Keratinocyte (primary cell): Measurements from ENCODE around the gene SOCS4. TPM values are rescaled to one million over a fixed set of nuclear protein-coding genes. Genes with fewer than 3 reads are reported as not detected.
"Not testable (repeated sequence)": the region's sequence is repeated elsewhere in the genome, so short reads cannot be mapped to it uniquely, and the experiment has no call there.

ENCODE experiments used
- DNase-seq: peaks from one replicate; pipeline ENCODE4 v3.0.0-alpha.2; 2011; ENCODE audit warnings: low read depth, missing footprints, low spot score
- FAIRE-seq: peaks from 2 replicates; lab custom pipeline; 2011; peaks lifted over from hg19 to GRCh38; lab: Jason Lieb, UNC
- H2AFZ ChIP-seq: 2 replicates; pipeline ENCODE4 v1.6.0; 2012; ENCODE audit warnings: low read length, control low read depth, inconsistent platforms; ENCODE audit not compliant: control insufficient read depth
- H3K27ac ChIP-seq: 2 replicates; pipeline ENCODE4 v1.5.1; 2011; ENCODE audit warnings: low read length; ENCODE audit not compliant: control insufficient read depth, insufficient read depth
- H3K27me3 ChIP-seq: 3 replicates; pipeline ENCODE4 v1.6.0; 2011; ENCODE audit warnings: low read length; ENCODE audit not compliant: control insufficient read depth, insufficient read depth; ENCODE audit errors: extremely low read depth
- H3K36me3 ChIP-seq, 2 experiments: 2 replicates in 1 of 2; 3 replicates in 1 of 2; pipeline ENCODE4 v1.5.1; 2011; ENCODE audit warnings: low read length in 2 of 2, mild to moderate bottlenecking in 1 of 2; ENCODE audit not compliant: control insufficient read depth in 2 of 2, insufficient read depth in 2 of 2; ENCODE audit errors: extremely low read depth in 1 of 2
- H3K4me1 ChIP-seq: 3 replicates; pipeline ENCODE4 v1.5.1; 2011; ENCODE audit warnings: low read length; ENCODE audit not compliant: control insufficient read depth, insufficient read depth; ENCODE audit errors: extremely low read depth
- H3K4me2 ChIP-seq: 3 replicates; pipeline ENCODE4 v1.6.0; 2011; ENCODE audit warnings: low read depth, low read length; ENCODE audit not compliant: control insufficient read depth, insufficient read depth; ENCODE audit errors: extremely low read depth
- H3K4me3 ChIP-seq, 3 experiments: fragments of 200-600 bp in 1 of 3; sonication (generic) in 1 of 3; 2 replicates in 2 of 3; 3 replicates in 1 of 3; pipeline ENCODE4 v1.5.1; 2011 to 2016; ENCODE audit warnings: low read length in 3 of 3, mild to moderate bottlenecking in 3 of 3, control low read depth in 2 of 3, inconsistent platforms in 1 of 3, low read depth in 1 of 3, mixed read lengths in 1 of 3, mixed run types in 1 of 3, moderate library complexity in 1 of 3; ENCODE audit not compliant: control insufficient read depth in 2 of 3, insufficient read depth in 2 of 3; ENCODE audit errors: extremely low read depth in 1 of 3
- H3K79me2 ChIP-seq: 2 replicates; pipeline ENCODE4 v1.6.0; 2012; ENCODE audit warnings: low read length; ENCODE audit not compliant: control insufficient read depth, insufficient read depth
- H3K9ac ChIP-seq: 3 replicates; pipeline ENCODE4 v1.6.0; 2011; ENCODE audit warnings: low read length; ENCODE audit not compliant: control insufficient read depth, insufficient read depth; ENCODE audit errors: extremely low read depth
- H3K9me1 ChIP-seq: 3 replicates; pipeline ENCODE4 v1.6.0; 2011; ENCODE audit warnings: low read length; ENCODE audit not compliant: control insufficient read depth, insufficient read depth; ENCODE audit errors: extremely low read depth
- H3K9me3 ChIP-seq: 2 replicates; pipeline ENCODE4 v1.5.1; 2012; ENCODE audit warnings: low read depth, low read length; ENCODE audit not compliant: control insufficient read depth
- H4K20me1 ChIP-seq: 3 replicates; pipeline ENCODE4 v1.6.0; 2011; ENCODE audit warnings: low read length; ENCODE audit not compliant: control insufficient read depth, insufficient read depth; ENCODE audit errors: extremely low read depth
- EZH2 ChIP-seq: IDR thresholded peaks from one replicate; pipeline ENCODE4 v1.6.1; 2012; ENCODE audit warnings: inconsistent platforms, mild to moderate bottlenecking, low read length, moderate library complexity
- dilution Hi-C: fragments of 300-500 bp; cut with MboI; formaldehyde crosslinking; loops from one replicate; pipeline ENCODE4 v1.7.0; 2020; ENCODE audit warnings: low sequenced_read_pairs; ENCODE audit not compliant: extremely low pct_ligation_motif_present
- polyA plus RNA-seq, 5 experiments: library from polyadenylated mRNA; depleted of rRNA in 3 of 5; stranded (reverse) in 3 of 5; stranded (forward) in 1 of 5; unstranded in 1 of 5; fragments of >200 nt; gene quantifications; 1 replicate in 1 of 5; 2 replicates in 3 of 5; 3 replicates in 1 of 5; pipeline versions ENCODE4 v1.2.1 to v1.2.3, GENCODE V29; 2011 to 2012; ENCODE audit warnings: missing spikeins in 2 of 5, low read depth in 1 of 5, low replicate concordance in 1 of 5
- TF ChIP-seq, protein P1 (sequence below), 3 experiments: IDR thresholded peaks in 1 of 3; conservative IDR thresholded peaks in 1 of 3; optimal IDR thresholded peaks in 1 of 3; 2 replicates in 2 of 3; 3 replicates in 1 of 3; pipeline versions ENCODE3 to v1.5.1; 2011; ENCODE audit warnings: low read length in 3 of 3, mild to moderate bottlenecking in 3 of 3, moderate library complexity in 2 of 3, control low read depth in 1 of 3, inconsistent platforms in 1 of 3; ENCODE audit not compliant: insufficient read depth in 2 of 3; ENCODE audit errors: extremely low read depth in 1 of 3

Gene SOCS4
- polyA plus RNA-seq, 1 donor (not counting 4 experiments of a cell fraction or from before 2014, with no cell fraction given): 14.1 TPM

DNA sequence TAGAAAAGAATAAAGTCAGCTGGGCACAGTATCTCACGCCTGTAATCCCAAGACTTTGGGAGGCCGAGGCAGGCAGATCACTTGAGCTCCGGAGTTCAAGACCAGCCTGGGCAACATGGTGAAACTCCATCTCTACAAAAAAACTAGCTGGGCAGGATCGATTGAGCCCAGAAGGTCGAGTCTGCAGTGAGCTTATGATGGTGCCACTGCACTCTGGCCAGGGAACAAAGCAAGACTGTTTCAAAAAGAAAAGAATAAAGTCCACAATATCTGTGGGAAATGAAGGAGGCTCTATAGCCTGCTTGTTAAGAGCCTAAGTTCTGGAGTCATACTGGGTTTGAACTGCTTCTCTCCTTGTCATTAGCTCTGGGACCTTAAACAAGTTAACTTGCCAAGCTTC, 32.3 kb downstream of the SOCS4 start:
- Histone ChIP-seq H4K20me1 (peaks cover 14% of the 10 kb centered on the region), H3K9ac (no peak overlapping the region), H3K36me3 (peaks cover 6 to 37% of the 10 kb centered on the region in 2 experiments), H2AFZ (no peak overlapping the region), H3K4me1 (no peaks in the 10 kb centered on the region), H3K4me3 (no peak overlapping the region), H3K9me3 (no peaks in the 10 kb centered on the region), H3K27me3 (no peaks in the 10 kb centered on the region), H3K27ac (no peak overlapping the region), H3K79me2 (peaks cover 87% of the 10 kb centered on the region), H3K4me2 (no peak overlapping the region), H3K9me1 (no peaks in the 10 kb centered on the region)
- dilution Hi-C loops: no loop called here
- TF ChIP-seq, protein P1, sequence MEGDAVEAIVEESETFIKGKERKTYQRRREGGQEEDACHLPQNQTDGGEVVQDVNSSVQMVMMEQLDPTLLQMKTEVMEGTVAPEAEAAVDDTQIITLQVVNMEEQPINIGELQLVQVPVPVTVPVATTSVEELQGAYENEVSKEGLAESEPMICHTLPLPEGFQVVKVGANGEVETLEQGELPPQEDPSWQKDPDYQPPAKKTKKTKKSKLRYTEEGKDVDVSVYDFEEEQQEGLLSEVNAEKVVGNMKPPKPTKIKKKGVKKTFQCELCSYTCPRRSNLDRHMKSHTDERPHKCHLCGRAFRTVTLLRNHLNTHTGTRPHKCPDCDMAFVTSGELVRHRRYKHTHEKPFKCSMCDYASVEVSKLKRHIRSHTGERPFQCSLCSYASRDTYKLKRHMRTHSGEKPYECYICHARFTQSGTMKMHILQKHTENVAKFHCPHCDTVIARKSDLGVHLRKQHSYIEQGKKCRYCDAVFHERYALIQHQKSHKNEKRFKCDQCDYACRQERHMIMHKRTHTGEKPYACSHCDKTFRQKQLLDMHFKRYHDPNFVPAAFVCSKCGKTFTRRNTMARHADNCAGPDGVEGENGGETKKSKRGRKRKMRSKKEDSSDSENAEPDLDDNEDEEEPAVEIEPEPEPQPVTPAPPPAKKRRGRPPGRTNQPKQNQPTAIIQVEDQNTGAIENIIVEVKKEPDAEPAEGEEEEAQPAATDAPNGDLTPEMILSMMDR (optimal IDR thresholded peaks at IDR 0.05 in 1 of 3, IDR thresholded peaks at IDR 0.05 in 1 of 3, conservative IDR thresholded peaks at IDR 0.05 in 1 of 3; ENCODE audit: extremely low read depth in 1 of 3, insufficient read depth in 2 of 3, low read length in 3 of 3): no peak
- no peak for TF ChIP-seq EZH2
- FAIRE-seq: no peak
- no peak for DNase-seq

DNA sequence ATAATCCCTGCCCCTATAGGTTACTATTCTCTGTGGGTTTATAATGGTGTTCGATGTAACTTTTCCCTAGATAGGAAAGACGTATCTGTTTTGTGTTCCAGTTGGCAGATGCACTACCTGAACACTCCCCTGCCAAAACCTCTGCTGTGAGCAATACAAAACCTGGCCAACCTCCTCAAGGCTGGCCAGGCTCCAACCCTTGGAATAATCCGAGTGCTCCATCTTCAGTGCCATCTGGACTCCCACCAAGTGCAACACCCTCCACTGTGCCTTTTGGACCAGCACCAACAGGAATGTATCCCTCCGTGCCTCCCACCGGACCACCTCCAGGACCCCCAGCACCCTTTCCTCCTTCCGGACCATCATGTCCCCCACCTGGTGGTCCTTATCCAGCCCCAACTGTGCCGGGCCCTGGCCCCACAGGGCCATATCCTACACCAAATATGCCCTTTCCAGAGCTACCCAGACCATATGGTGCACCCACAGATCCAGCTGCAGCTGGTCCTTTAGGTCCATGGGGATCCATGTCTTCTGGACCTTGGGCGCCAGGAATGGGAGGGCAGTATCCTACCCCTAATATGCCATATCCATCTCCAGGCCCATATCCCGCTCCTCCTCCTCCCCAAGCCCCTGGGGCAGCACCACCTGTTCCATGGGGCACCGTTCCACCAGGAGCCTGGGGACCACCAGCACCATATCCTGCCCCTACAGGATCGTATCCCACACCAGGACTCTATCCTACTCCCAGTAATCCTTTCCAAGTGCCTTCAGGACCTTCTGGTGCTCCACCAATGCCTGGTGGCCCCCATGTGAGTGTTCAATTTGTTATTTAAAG, 35.7 kb downstream of the SOCS4 start:
- Histone ChIP-seq H3K4me2 (no peak overlapping the region), H4K20me1 (peaks cover 12% of the 10 kb centered on the region), H3K79me2 (peaks cover 55% of the 10 kb centered on the region)

DNA sequence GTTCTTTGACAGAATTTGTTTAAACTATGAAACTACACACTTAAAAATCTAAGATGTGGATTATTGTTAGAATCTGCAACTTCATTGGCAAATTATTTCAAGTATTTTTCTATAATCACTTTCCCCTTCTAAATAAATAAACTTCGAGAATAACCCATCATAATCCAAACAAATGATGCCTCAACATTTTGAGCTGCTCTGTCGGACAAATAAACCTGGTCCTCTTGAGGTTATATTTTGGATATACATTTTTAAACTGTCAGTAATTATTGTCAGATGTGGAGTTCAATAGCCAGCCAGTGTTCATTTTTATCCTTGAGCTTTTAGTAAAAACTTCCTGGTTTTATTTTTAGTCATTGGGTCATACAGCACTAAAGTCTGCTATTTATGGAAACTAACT, 37.9 kb downstream of the SOCS4 start:
- peaks cover 9 to 35% of the 10 kb centered on the region in 2 experiments for H3K36me3 ChIP-seq
- FAIRE-seq, H2AFZ ChIP-seq, H3K9me1 ChIP-seq, H3K4me3 ChIP-seq, H3K9me3 ChIP-seq, H3K4me1 ChIP-seq, dilution Hi-C loops, DNase-seq, H3K27me3 ChIP-seq, H3K4me2 ChIP-seq, H3K27ac ChIP-seq, H3K9ac ChIP-seq: not testable (repeated sequence)
- H3K79me2 ChIP-seq: peaks cover 35% of the 10 kb centered on the region
- H4K20me1 ChIP-seq: peaks cover 12% of the 10 kb centered on the region

More for the DNA sequence above, 35.7 kb downstream of the SOCS4 start:
- H3K9ac ChIP-seq: no peak overlapping the region
- FAIRE-seq: peak; percentile 53
- TF ChIP-seq, protein P1 (optimal IDR thresholded peaks at IDR 0.05 in 1 of 3, IDR thresholded peaks at IDR 0.05 in 1 of 3, conservative IDR thresholded peaks at IDR 0.05 in 1 of 3; ENCODE audit: extremely low read depth in 1 of 3, insufficient read depth in 2 of 3, low read length in 3 of 3): no peak
- no peak for TF ChIP-seq EZH2
- H3K27me3 ChIP-seq: no peaks in the 10 kb centered on the region
- DNase-seq: no peak
- H3K36me3 ChIP-seq: peaks cover 8 to 39% of the 10 kb centered on the region in 2 experiments
- H3K9me1 ChIP-seq: no peaks in the 10 kb centered on the region
- H3K27ac ChIP-seq: no peak overlapping the region
- no peak overlapping the region for H3K4me3 ChIP-seq
- dilution Hi-C loops: no loop called here
- H3K9me3 ChIP-seq: no peaks in the 10 kb centered on the region
- H2AFZ ChIP-seq: no peak overlapping the region
- H3K4me1 ChIP-seq: no peaks in the 10 kb centered on the region
